OCI-LY7 (cell line): ENCODE measurements around the gene R3HDML. TPM values are rescaled to one million over a fixed set of nuclear protein-coding genes. Genes with fewer than 3 reads are reported as not detected.

ENCODE experiments used
- BruUV-seq: library from RNA; stranded (reverse); fragments of 400-500 nt; replicated peaks from 2 replicates; lab custom pipeline; 2021; lab: Mats Ljungman, UMichigan
- CTCF ChIA-PET: fragments of 300-600 bp; sonication (Branson Sonifier 250); formaldehyde crosslinking; loops from one replicate; lab custom pipeline; 2022; ENCODE audit warnings: antibody characterized with exemption; ENCODE audit not compliant: unreplicated experiment; lab: Charles Lee
- POLR2A ChIA-PET: fragments of 300-600 bp; sonication (Branson Sonifier 250); formaldehyde crosslinking; loops from one replicate; lab custom pipeline; 2022; ENCODE audit warnings: antibody characterized with exemption; lab: Charles Lee
- DNase-seq: peaks from one replicate; pipeline ENCODE4 v3.0.0-alpha.2; 2015; ENCODE audit warnings: low spot score
- H2AFZ ChIP-seq: fragments of 200-600 bp; sonication (generic), shearing (Covaris generic); 2 replicates; pipeline ENCODE4 v1.6.1; 2014; ENCODE audit warnings: mild to moderate bottlenecking, antibody characterized with exemption, low read length, moderate library complexity
- H3K27ac ChIP-seq: fragments of 200-600 bp; sonication (generic); 2 replicates; pipeline ENCODE4 v1.5.1; 2014; ENCODE audit warnings: mixed run types, low read depth, mild to moderate bottlenecking, moderate library complexity, low read length, inconsistent platforms; ENCODE audit not compliant: poor library complexity, severe bottlenecking
- H3K36me3 ChIP-seq: fragments of 200-600 bp; sonication (generic); 2 replicates; pipeline ENCODE4 v1.6.1; 2014; ENCODE audit warnings: mild to moderate bottlenecking, antibody characterized with exemption, low read length, moderate library complexity, mixed read lengths; ENCODE audit not compliant: insufficient read depth
- H3K4me1 ChIP-seq: fragments of 200-600 bp; sonication (generic); 2 replicates; pipeline ENCODE4 v1.5.1; 2014; ENCODE audit warnings: mild to moderate bottlenecking, low read length; ENCODE audit not compliant: insufficient read depth, poor library complexity, severe bottlenecking
- H3K4me2 ChIP-seq: fragments of 200-600 bp; sonication (generic); 2 replicates; pipeline ENCODE4 v1.6.1; 2014; ENCODE audit warnings: mild to moderate bottlenecking, low read length
- H3K4me3 ChIP-seq: fragments of 200-600 bp; sonication (generic); 2 replicates; pipeline ENCODE4 v1.5.1; 2014; ENCODE audit warnings: mild to moderate bottlenecking, low read depth, low read length; ENCODE audit not compliant: poor library complexity, severe bottlenecking
- H3K79me2 ChIP-seq: fragments of 200-600 bp; sonication (generic); 2 replicates; pipeline ENCODE4 v1.6.1; 2016; ENCODE audit warnings: low read depth, mild to moderate bottlenecking, low read length, moderate library complexity, mixed read lengths; ENCODE audit not compliant: insufficient read depth
- H3K9me2 ChIP-seq: fragments of 200-600 bp; sonication (generic); 2 replicates; pipeline ENCODE4 v1.6.1; 2016; ENCODE audit warnings: mild to moderate bottlenecking, low read length, mixed read lengths; ENCODE audit not compliant: insufficient read depth
- H3K9me3 ChIP-seq: fragments of 200-600 bp; sonication (generic); 2 replicates; pipeline ENCODE4 v1.6.1; 2014; ENCODE audit warnings: mild to moderate bottlenecking, mixed run types, low read length, mixed read lengths
- H4K20me1 ChIP-seq: fragments of 200-600 bp; sonication (generic); 2 replicates; pipeline ENCODE4 v1.6.1; 2014; ENCODE audit warnings: mild to moderate bottlenecking, antibody characterized with exemption, low read length, moderate library complexity, mixed read lengths; ENCODE audit not compliant: insufficient read depth
- CTCF ChIP-seq: fragments of 200-600 bp; sonication (generic); conservative IDR thresholded peaks from 2 replicates; pipeline ENCODE4 v1.5.1; 2014; ENCODE audit warnings: mild to moderate bottlenecking, antibody characterized with exemption, low read length, moderate library complexity, mixed read lengths
- EZH2phosphoT487 ChIP-seq: fragments of 200-600 bp; sonication (generic); IDR thresholded peaks from 2 replicates; pipeline ENCODE4 v1.6.1; 2018; ENCODE audit warnings: low read depth, borderline replicate concordance, mild to moderate bottlenecking, mixed run types, antibody characterized with exemption, low read length, moderate library complexity, mixed read lengths
- intact Hi-C: fragments of 100-400 bp; cut with micrococcal nuclease; formaldehyde crosslinking; loops from one replicate; pipeline ENCODE4 v1.10.0; 2022; ENCODE audit not compliant: unreplicated experiment
- total RNA-seq, 2 experiments: library from RNA; depleted of rRNA in 1 of 2; stranded (reverse); fragments of >200 nt in 1 of 2; shearing (Covaris generic) in 1 of 2; gene quantifications; 2 replicates each; pipeline ENCODE4 v1.2.3, GENCODE V29; 2014 to 2022

Gene R3HDML
- total RNA-seq, 2 experiments from 2014 or later = not detected

- Histone ChIP-seq H3K4me1 (no peaks in the 10 kb centered on the region), H3K27ac (no peak overlapping the region), H3K9me2 (no peaks in the 10 kb centered on the region), H3K4me2 (no peak overlapping the region), H2AFZ (no peak overlapping the region), H3K79me2 (no peaks in the 10 kb centered on the region), H4K20me1 (no peaks in the 10 kb centered on the region), H3K36me3 (no peaks in the 10 kb centered on the region), H3K9me3 (no peaks in the 10 kb centered on the region), H3K4me3 (no peak overlapping the region)
- ChIA-PET POLR2A (no interaction called here), CTCF (no interaction called here)
- DNase-seq = no peak
- TF ChIP-seq CTCF = no peak
- no peak for TF ChIP-seq EZH2phosphoT487
- intact Hi-C loops = no loop called here
- no TSS peak for BruUV-seq
Observed at GRCh38 chr20:44395461-44396340, 58.9 kb downstream of the R3HDML start.

GRCh38 chr20:44396369-44397130, 59.7 kb downstream of the R3HDML start:
- Histone ChIP-seq H3K9me3 (no peaks in the 10 kb centered on the region), H3K4me2 (no peak overlapping the region), H2AFZ (no peak overlapping the region), H4K20me1 (no peaks in the 10 kb centered on the region), H3K36me3 (no peaks in the 10 kb centered on the region), H3K4me1 (no peaks in the 10 kb centered on the region), H3K79me2 (no peaks in the 10 kb centered on the region), H3K9me2 (no peaks in the 10 kb centered on the region), H3K27ac (no peak overlapping the region), H3K4me3 (no peak overlapping the region)
- TF ChIP-seq EZH2phosphoT487 (no peak), CTCF (no peak)
- POLR2A ChIA-PET = no interaction called here
- CTCF ChIA-PET = no interaction called here
- BruUV-seq = no TSS peak
- DNase-seq = no peak
- intact Hi-C loops = no loop called here
